Fibroblast of villous mesenchyme (primary cell): ENCODE measurements around the gene TTBK2. TPM values are rescaled to one million over a fixed set of nuclear protein-coding genes. Genes with fewer than 3 reads are reported as not detected.

Experiments used
- DNase-seq: peaks from one replicate; pipeline ENCODE4 v3.0.0-alpha.2; 2010; ENCODE audit warnings: low read depth
- H3K4me3 ChIP-seq: 2 replicates; pipeline ENCODE4 v1.5.1; 2011; ENCODE audit warnings: low read depth, mild to moderate bottlenecking, low read length
- CTCF ChIP-seq: IDR thresholded peaks from 2 replicates; pipeline ENCODE4 v1.5.1; 2012; ENCODE audit warnings: low read depth, mild to moderate bottlenecking, low read length; ENCODE audit not compliant: insufficient read depth
- total RNA-seq: library from RNA; depleted of rRNA; stranded (reverse); fragments of >200 nt; gene quantifications from 2 replicates; pipeline ENCODE4 v1.2.3, GENCODE V29; 2012

TTBK2 gene
- total RNA-seq, 1 donor, result 17.3 TPM

GRCh38 chr15:42796955-42797782 is 123.4 kb downstream of the TTBK2 start:
- no peak for DNase-seq
- H3K4me3 ChIP-seq, result no peak overlapping the region
- no peak for TF ChIP-seq CTCF

GRCh38 chr15:42788725-42789124 is 131.9 kb downstream of the TTBK2 start:
- no peak overlapping the region for H3K4me3 ChIP-seq
- TF ChIP-seq CTCF, result no peak

GRCh38 chr15:42786978-42787377 is 133.6 kb downstream of the TTBK2 start:
- no peak overlapping the region for H3K4me3 ChIP-seq
- no peak for TF ChIP-seq CTCF
- no peak for DNase-seq

More at GRCh38 chr15:42788725-42789124, 131.9 kb downstream of the TTBK2 start:
- DNase-seq, result no peak

- no peak for DNase-seq
- TF ChIP-seq CTCF, result no peak
- H3K4me3 ChIP-seq, result no peak overlapping the region
Observed at GRCh38 chr15:42785569-42785968, 135.0 kb downstream of the TTBK2 start.

GRCh38 chr15:42784705-42785104 is 135.9 kb downstream of the TTBK2 start:
- DNase-seq, result no peak
- TF ChIP-seq CTCF, result no peak
- H3K4me3 ChIP-seq, result no peak overlapping the region

GRCh38 chr15:42782716-42783115 is 137.9 kb downstream of the TTBK2 start:
- no peak overlapping the region for H3K4me3 ChIP-seq

More at GRCh38 chr15:42782716-42783115, 137.9 kb downstream of the TTBK2 start:
- TF ChIP-seq CTCF, result no peak
- DNase-seq, result no peak
